ENCODE results near the gene PLXNA3. TPM values are rescaled to one million over a fixed set of nuclear protein-coding genes. Genes with fewer than 3 reads are reported as not detected.

PLXNA3 gene
- total and polyA plus RNA-seq, 3 donors from 2014 or later = 24.7 to 63.5 (median 37.3) TPM

DNA sequence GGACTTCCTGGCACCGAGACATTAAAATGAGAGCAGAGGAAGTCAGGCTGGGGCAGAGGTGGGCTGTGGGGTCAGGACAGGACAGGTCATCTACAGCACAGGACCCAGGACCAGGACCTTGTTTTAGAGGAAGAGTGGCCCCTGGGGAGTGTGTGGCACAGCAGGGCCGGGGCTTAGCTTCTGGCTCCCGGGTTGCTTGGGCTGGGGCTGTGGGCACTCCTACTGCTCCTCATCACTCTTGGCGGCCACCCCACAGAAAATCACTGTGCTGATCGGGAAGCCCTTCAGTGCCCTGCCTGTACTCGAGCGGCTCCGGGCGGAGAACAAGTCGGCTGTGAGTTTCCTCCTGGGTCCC lies 37.7 kb upstream of the PLXNA3 start:
- no peaks in the 10 kb centered on the region for H3K4me1 ChIP-seq
- no peak for DNase-seq
- intact Hi-C loops (cut with DNase I; ENCODE audit: low total_unique reads) = no loop called here
- H3K4me3 ChIP-seq = no peak overlapping the region
- TF ChIP-seq CTCF (IDR thresholded peaks at IDR 0.05) (no peak), POLR2A (IDR thresholded peaks at IDR 0.05) (no peak)
- no peaks in the 10 kb centered on the region for H3K36me3 ChIP-seq (ENCODE audit: low read depth, missing control alignments)
- H3K27me3 ChIP-seq = no peaks in the 10 kb centered on the region
- 29 to 86% methylated on average over 1 to 7 of the region's 10 CpGs for WGBS, 2 donors
- H3K9me3 ChIP-seq = no peaks in the 10 kb centered on the region
- no peak overlapping the region for H3K27ac ChIP-seq

GRCh38 chrX:154426916-154427770 lies 30.9 kb upstream of the PLXNA3 start:
- Histone ChIP-seq H3K4me3 (no peak overlapping the region), H3K27me3 (no peaks in the 10 kb centered on the region), H3K27ac (no peak overlapping the region), H3K9me3 (no peaks in the 10 kb centered on the region), H3K4me1 (no peaks in the 10 kb centered on the region), H3K36me3 (ENCODE audit: low read depth, missing control alignments) (no peaks in the 10 kb centered on the region)
- no peak for DNase-seq
- intact Hi-C loops (cut with DNase I; ENCODE audit: low total_unique reads) = no loop called here
- TF ChIP-seq CTCF (IDR thresholded peaks at IDR 0.05) (no peak), POLR2A (IDR thresholded peaks at IDR 0.05) (no peak)
- 62 to 64% methylated on average over 8 to 13 of the region's 13 CpGs for WGBS, 2 donors

DNA sequence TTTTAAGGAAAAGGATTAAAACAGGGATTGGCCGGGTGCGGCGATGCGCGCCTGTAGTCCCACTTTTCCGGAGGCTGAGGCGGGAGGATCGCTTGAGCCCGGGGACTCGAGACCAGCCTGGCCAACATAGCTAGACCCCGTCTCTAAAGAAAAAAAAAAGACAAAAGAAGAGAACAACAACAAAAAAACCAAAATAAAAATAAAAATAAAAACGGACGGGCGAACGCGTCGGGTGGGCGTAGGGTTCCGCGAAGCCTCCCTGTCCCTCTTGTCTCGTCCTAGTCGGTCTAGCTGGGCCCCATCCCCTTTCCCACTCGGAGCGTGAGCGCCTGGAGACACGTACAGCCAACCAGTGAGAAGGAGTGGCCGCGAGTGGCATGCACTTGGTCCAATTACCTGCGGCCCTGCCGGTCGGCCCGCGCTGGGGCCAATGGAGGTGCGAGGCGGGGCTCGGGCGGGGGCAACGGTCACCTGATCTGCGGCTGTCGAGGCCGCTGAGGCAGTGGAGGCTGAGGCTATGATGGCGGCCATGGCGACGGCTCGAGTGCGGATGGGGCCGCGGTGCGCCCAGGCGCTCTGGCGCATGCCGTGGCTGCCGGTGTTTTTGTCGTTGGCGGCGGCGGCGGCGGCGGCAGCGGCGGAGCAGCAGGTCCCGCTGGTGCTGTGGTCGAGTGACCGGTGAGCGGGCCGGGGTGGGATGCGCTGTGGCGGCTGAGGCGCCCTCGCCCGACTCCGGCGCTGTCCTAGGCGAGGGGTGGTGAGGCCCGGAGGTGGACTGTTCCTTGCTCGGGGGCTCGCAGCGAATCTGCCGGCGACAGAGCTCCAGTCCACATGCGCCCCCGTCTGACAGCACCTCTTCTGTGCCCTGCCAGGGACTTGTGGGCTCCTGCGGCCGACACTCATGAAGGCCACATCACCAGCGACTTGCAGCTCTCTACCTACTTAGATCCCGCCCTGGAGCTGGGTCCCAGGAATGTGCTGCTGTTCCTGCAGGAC lies 29.6 kb upstream of the PLXNA3 start, which contains the start of gene ATP6AP1:
Gene ATP6AP1, plus strand, starts transcription at position 502 of the 996 bp plus-strand sequence. Its CDS starts 16 bp downstream, at position 518.
- WGBS, 2 donors = 11 to 13% methylated on average over 5 to 37 of the region's 87 CpGs
- intact Hi-C loops (cut with DNase I; ENCODE audit: low total_unique reads) = no loop called here
- peak; percentile 93 for DNase-seq
- H3K4me3 ChIP-seq = peak within 1 kb of the TSS; percentile 64 to 76
- no peaks in the 10 kb centered on the region for H3K36me3 ChIP-seq (ENCODE audit: low read depth, missing control alignments)
- H3K9me3 ChIP-seq = no peaks in the 10 kb centered on the region
- H3K27ac ChIP-seq = peak within 1 kb of the TSS; percentile 55 to 58
- TF ChIP-seq CTCF (IDR thresholded peaks at IDR 0.05) (no peak), POLR2A (IDR thresholded peaks at IDR 0.05) (no peak)
- H3K4me1 ChIP-seq = no peaks in the 10 kb centered on the region
- no peaks in the 10 kb centered on the region for H3K27me3 ChIP-seq

GRCh38 chrX:154429711-154430110 lies 28.4 kb upstream of the PLXNA3 start:
- intact Hi-C loops (cut with DNase I; ENCODE audit: low total_unique reads) = no loop called here
- no peak overlapping the region for H3K4me3 ChIP-seq
- DNase-seq = peak; percentile 44
- H3K4me1 ChIP-seq = no peaks in the 10 kb centered on the region
- H3K27ac ChIP-seq = no peak overlapping the region
- no peaks in the 10 kb centered on the region for H3K27me3 ChIP-seq
- no peaks in the 10 kb centered on the region for H3K36me3 ChIP-seq (ENCODE audit: low read depth, missing control alignments)
- TF ChIP-seq POLR2A (IDR thresholded peaks at IDR 0.05) = no peak
- no peak for TF ChIP-seq CTCF (IDR thresholded peaks at IDR 0.05)
- WGBS, 2 donors = 57% methylated on average over 2 of the region's 2 CpGs; no CpG with 5 or more reads in 1 of the 2 donors
- H3K9me3 ChIP-seq = no peaks in the 10 kb centered on the region
